Endothelial cell of umbilical vein (primary cell): ENCODE data around the gene HOXB4. TPM values are rescaled to one million over a fixed set of nuclear protein-coding genes. Genes with fewer than 3 reads are reported as not detected.
A peak's percentile ranks its signal among the peaks of the same experiment; 100 is the strongest.

Source experiments
- BruUV-seq: library from RNA; stranded (reverse); fragments of 400-500 nt; replicated peaks from 2 replicates; lab custom pipeline; 2021; lab: Mats Ljungman, UMichigan
- CTCF ChIA-PET: fragments of 300-600, 350-600 bp; sonication (Branson Sonifier 250); formaldehyde crosslinking; loops from one replicate; lab custom pipeline; 2021; ENCODE audit warnings: antibody characterized with exemption, inconsistent platforms; lab: Charles Lee
- POLR2A ChIA-PET: fragments of 300-600, 350-600 bp; sonication (Branson Sonifier 250); formaldehyde crosslinking; loops from one replicate; lab custom pipeline; 2021; ENCODE audit warnings: antibody characterized with exemption, inconsistent platforms; lab: Charles Lee
- DNase-seq: peaks from one replicate; pipeline ENCODE4 v3.0.0-alpha.2; 2011; ENCODE audit warnings: low read depth, low spot score
- FAIRE-seq: peaks from 2 replicates; lab custom pipeline; 2011; peaks lifted over from hg19 to GRCh38; lab: Jason Lieb, UNC
- H2AFZ ChIP-seq: 2 replicates; pipeline ENCODE4 v1.6.0; 2012; ENCODE audit warnings: low read depth, low read length, control low read depth, inconsistent platforms
- H3K27ac ChIP-seq: 2 replicates; pipeline ENCODE4 v1.5.1; 2011; ENCODE audit warnings: low read depth, mild to moderate bottlenecking, control low read depth, low read length, moderate library complexity; ENCODE audit not compliant: insufficient read depth
- H3K27me3 ChIP-seq, 2 experiments: 2 replicates each; pipeline versions ENCODE4 v1.6.0 to v1.6.1; 2011; ENCODE audit warnings: low read length in 2 of 2, mixed read lengths in 1 of 2; ENCODE audit not compliant: control insufficient read depth in 2 of 2, insufficient read depth in 2 of 2
- H3K36me3 ChIP-seq, 2 experiments: 2 replicates in 1 of 2; 3 replicates in 1 of 2; pipeline ENCODE4 v1.5.1; 2011; ENCODE audit warnings: low read length in 2 of 2, mild to moderate bottlenecking in 1 of 2, moderate library complexity in 1 of 2; ENCODE audit not compliant: control insufficient read depth in 2 of 2, insufficient read depth in 2 of 2; ENCODE audit errors: extremely low read depth in 1 of 2
- H3K4me1 ChIP-seq: 3 replicates; pipeline ENCODE4 v1.5.1; 2011; ENCODE audit warnings: mild to moderate bottlenecking, low read length; ENCODE audit not compliant: control insufficient read depth, insufficient read depth; ENCODE audit errors: extremely low read depth
- H3K4me2 ChIP-seq: 2 replicates; pipeline ENCODE4 v1.6.1; 2011; ENCODE audit warnings: low read length, control low read depth, mixed read lengths; ENCODE audit not compliant: insufficient read depth
- H3K4me3 ChIP-seq, 3 experiments: fragments of 200-600 bp in 1 of 3; sonication (generic), shearing (Covaris generic) in 1 of 3; replicated peaks in 1 of 3; 2 replicates each; pipeline ENCODE4 v1.5.1; 2011 to 2016; ENCODE audit warnings: control low read depth in 3 of 3, low read length in 3 of 3, mild to moderate bottlenecking in 2 of 3, inconsistent platforms in 1 of 3, low read depth in 1 of 3, moderate library complexity in 1 of 3; ENCODE audit not compliant: insufficient read depth in 1 of 3
- H3K79me2 ChIP-seq: 2 replicates; pipeline ENCODE4 v1.6.0; 2012; ENCODE audit warnings: low read length, inconsistent platforms; ENCODE audit not compliant: control insufficient read depth, insufficient read depth
- H3K9ac ChIP-seq: replicated peaks from 2 replicates; pipeline ENCODE3; 2011; ENCODE audit warnings: low read length, control low read depth; ENCODE audit not compliant: insufficient read depth; ENCODE audit errors: extremely low read depth
- H3K9me1 ChIP-seq: replicated peaks from 3 replicates; pipeline ENCODE4 v1.6.0; 2011; ENCODE audit warnings: mild to moderate bottlenecking, low read length; ENCODE audit not compliant: control insufficient read depth, insufficient read depth; ENCODE audit errors: extremely low read depth
- H3K9me3 ChIP-seq: replicated peaks from 2 replicates; pipeline ENCODE4 v1.5.1; 2012; ENCODE audit warnings: low read length, inconsistent platforms; ENCODE audit not compliant: control insufficient read depth, insufficient read depth
- H4K20me1 ChIP-seq: replicated peaks from 2 replicates; pipeline ENCODE3; 2011; ENCODE audit warnings: mild to moderate bottlenecking, low read length; ENCODE audit not compliant: control insufficient read depth, insufficient read depth; ENCODE audit errors: extremely low read depth
- CTCF ChIP-seq, 2 donors: IDR thresholded peaks; 1 replicate in 1 of 2; 2 replicates in 1 of 2; pipeline ENCODE4 v1.5.1; 2011; ENCODE audit warnings: low read length in 2 of 2, mild to moderate bottlenecking in 2 of 2, moderate library complexity in 2 of 2, control low read depth in 1 of 2, inconsistent platforms in 1 of 2, low read depth in 1 of 2; ENCODE audit not compliant: insufficient read depth in 1 of 2; ENCODE audit errors: extremely low read depth in 1 of 2
- JUN ChIP-seq: IDR thresholded peaks from 2 replicates; pipeline ENCODE4 v1.6.1; 2011; ENCODE audit warnings: borderline replicate concordance, low read depth; ENCODE audit not compliant: insufficient read length, insufficient read depth
- POLR2A ChIP-seq: IDR thresholded peaks from 2 replicates; pipeline ENCODE4 v1.6.1; 2012; ENCODE audit warnings: low read depth, mild to moderate bottlenecking, control low read depth, low read length
- POLR2AphosphoS5 ChIP-seq: IDR thresholded peaks from 2 replicates; pipeline ENCODE4 v1.6.1; 2012; ENCODE audit warnings: low read depth, mild to moderate bottlenecking, control low read depth, low read length, moderate library complexity; ENCODE audit not compliant: insufficient read depth
- dilution Hi-C: fragments of 300-500 bp; cut with MboI; formaldehyde crosslinking; loops from one replicate; pipeline ENCODE4 v1.15.0; 2019; ENCODE audit warnings: low sequenced_read_pairs; ENCODE audit not compliant: extremely low pct_ligation_motif_present
- intact Hi-C: fragments of 100-400 bp; cut with micrococcal nuclease; formaldehyde crosslinking; loops from one replicate; pipeline ENCODE4 v1.10.0; 2022
- polyA plus RNA-seq, 4 experiments: library from polyadenylated mRNA; depleted of rRNA in 3 of 4; stranded (reverse) in 3 of 4; unstranded in 1 of 4; fragments of >200 nt; gene quantifications; 2 replicates each; pipeline versions ENCODE4 v1.2.1 to v1.2.3, GENCODE V29; 2011 to 2012; ENCODE audit warnings: missing spikeins in 1 of 4
- total RNA-seq: library from RNA; stranded (reverse); gene quantifications from 2 replicates; pipeline ENCODE4 v1.2.3, GENCODE V29; 2021

Gene HOXB4
- total and polyA plus RNA-seq, 2 donors (not counting 3 experiments of a cell fraction or from before 2014, with no cell fraction given), result 4.6 to 13.1 TPM

- Histone ChIP-seq H3K9ac (peak overlapping the region; percentile 49), H3K27ac (peak overlapping the region; percentile 66), H3K4me3 (peak overlapping the region; percentile 36 to 70 (median 52)), H3K27me3 (peaks cover 17 to 23% of the 10 kb centered on the region in 2 experiments), H3K9me3 (no peaks in the 10 kb centered on the region), H4K20me1 (no peaks in the 10 kb centered on the region), H3K36me3 (no peaks in the 10 kb centered on the region), H3K79me2 (peaks cover 19% of the 10 kb centered on the region), H2AFZ (peak overlapping the region; percentile 76), H3K9me1 (no peaks in the 10 kb centered on the region), H3K4me1 (peaks cover 31% of the 10 kb centered on the region), H3K4me2 (peak overlapping the region; percentile 85)
- POLR2A ChIA-PET, result interaction anchor here (1.4 kb wide), 1 partner anchor 14 kb away, joined by 4 read pairs; no protein-coding TSS in a partner anchor
- peak; percentile 39 for DNase-seq
- FAIRE-seq, result peak; percentile 35
- BruUV-seq, result no TSS peak
- intact Hi-C loops (loop anchor here (1.0 kb wide), 1 partner anchor 8 kb away; the partner anchor contains the start of gene HOXB6), dilution Hi-C loops (no loop called here)
- TF ChIP-seq POLR2A, result peak; percentile 63
- TF ChIP-seq POLR2AphosphoS5, result no peak
- CTCF ChIA-PET, result interaction anchor here (1.2 to 1.5 kb wide), 3 partner anchors 18 to 481 kb away, joined by 4 to 12 read pairs (median 6); no protein-coding TSS in a partner anchor
Observed at GRCh38 chr17:48611681-48612455, 33.7 kb upstream of the HOXB4 start.

- POLR2A ChIA-PET, result no interaction called here
- Histone ChIP-seq H3K4me1 (peaks cover 31% of the 10 kb centered on the region), H2AFZ (peak overlapping the region; percentile 92), H3K9me1 (no peaks in the 10 kb centered on the region), H3K36me3 (no peaks in the 10 kb centered on the region), H3K4me3 (peak overlapping the region; percentile 52 to 78 (median 70)), H4K20me1 (no peaks in the 10 kb centered on the region), H3K4me2 (peak overlapping the region; percentile 85), H3K9me3 (no peaks in the 10 kb centered on the region), H3K79me2 (peaks cover 19% of the 10 kb centered on the region), H3K27ac (peak overlapping the region; percentile 66), H3K9ac (peak overlapping the region; percentile 83), H3K27me3 (peaks cover 10 to 16% of the 10 kb centered on the region in 2 experiments)
- no peak for FAIRE-seq
- BruUV-seq, result no TSS peak
- TF ChIP-seq POLR2A, result no peak
- TF ChIP-seq JUN, result no peak
- TF ChIP-seq CTCF (IDR thresholded peaks at IDR 0.05; ENCODE audit: extremely low read depth in 1 of 2, insufficient read depth in 1 of 2, low read depth in 1 of 2, low read length in 2 of 2), result no peak
- dilution Hi-C loops (no loop called here), intact Hi-C loops (no loop called here)
- no peak for DNase-seq
- CTCF ChIA-PET, result no interaction called here
Observed at GRCh38 chr17:48611213-48611612, 33.1 kb upstream of the HOXB4 start.
